HS-5 (cell line): ENCODE results near the gene LGR6.
A peak's percentile ranks its signal among the peaks of the same experiment; 100 is the strongest.

ENCODE experiments used
- DNase-seq: peaks from one replicate; pipeline ENCODE4 v3.0.0-alpha.2; 2012; ENCODE audit warnings: low read depth

Gene LGR6

DNA sequence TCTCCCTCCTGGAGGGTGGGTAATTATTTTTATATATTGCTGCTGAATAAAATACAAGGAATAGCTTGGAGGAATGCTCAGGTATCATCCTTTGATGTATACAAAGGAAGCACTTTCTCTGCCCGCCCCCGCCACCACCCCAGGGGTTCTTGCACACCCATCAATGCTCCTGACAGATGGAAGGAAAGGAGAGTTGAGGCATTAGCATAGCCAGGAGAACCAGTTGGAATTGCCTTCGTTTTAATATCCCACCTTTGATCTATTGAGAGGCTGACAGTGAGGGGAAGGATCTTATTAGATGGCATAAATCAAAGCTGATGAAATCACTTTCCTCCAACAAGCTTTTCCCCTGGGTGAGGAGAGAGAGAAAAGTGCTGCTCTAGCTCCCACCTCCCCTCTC, 71.1 kb downstream of the LGR6 start:
- no peak for DNase-seq

DNA sequence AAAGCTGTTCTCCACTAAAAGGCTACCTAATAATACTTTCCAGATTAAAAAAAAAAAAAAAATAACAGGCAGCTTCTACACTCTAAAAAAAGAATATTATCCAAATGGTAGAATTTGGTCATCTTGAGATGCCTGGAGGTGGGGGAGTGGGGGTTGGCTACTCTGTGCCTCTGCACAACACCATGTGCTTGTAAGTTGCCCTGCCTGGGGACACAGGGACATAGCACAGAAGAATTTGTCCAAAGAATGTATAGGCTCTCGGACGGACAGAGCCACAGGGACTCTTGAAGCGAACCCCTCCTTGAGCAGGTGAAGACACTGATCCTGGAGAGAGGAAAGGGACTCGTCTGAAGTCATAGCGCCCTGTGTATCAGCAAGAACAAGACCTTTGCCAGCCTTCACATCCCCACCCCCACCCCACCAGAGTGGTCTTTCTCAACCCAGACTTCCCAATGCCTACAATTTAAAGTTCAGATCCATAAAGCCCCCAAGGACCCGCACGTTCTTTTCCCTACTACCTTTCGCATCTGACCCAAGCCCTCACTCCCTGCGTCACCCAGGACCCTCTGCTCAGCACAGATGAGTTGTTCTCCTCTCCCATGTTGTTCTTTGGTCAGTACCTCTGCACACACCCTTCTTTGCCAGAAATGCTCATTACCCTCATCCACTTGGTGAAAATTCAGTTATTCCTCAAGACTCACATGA, 72.6 kb downstream of the LGR6 start:
- DNase-seq: no peak

DNA sequence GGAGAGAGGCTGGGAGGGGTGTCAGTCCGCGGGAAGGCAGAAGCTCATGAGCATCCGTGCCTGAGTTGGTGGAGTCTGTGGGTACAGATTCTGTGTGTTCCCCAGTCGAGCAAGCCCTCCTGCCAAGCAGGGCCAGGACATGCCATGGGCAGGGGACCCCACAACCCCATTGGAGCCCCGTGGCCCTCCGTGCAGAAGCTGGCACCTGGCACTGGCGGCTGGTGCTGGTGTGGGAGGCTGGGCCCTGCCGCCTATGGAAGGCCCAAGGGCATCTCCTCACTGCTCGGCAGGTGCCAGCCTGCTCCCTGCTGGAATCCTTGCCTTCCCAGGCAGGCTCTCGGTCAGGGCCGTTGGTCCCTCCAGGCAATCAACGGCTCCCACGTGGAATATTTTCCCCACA, 74.4 kb downstream of the LGR6 start:
- no peak for DNase-seq

DNA sequence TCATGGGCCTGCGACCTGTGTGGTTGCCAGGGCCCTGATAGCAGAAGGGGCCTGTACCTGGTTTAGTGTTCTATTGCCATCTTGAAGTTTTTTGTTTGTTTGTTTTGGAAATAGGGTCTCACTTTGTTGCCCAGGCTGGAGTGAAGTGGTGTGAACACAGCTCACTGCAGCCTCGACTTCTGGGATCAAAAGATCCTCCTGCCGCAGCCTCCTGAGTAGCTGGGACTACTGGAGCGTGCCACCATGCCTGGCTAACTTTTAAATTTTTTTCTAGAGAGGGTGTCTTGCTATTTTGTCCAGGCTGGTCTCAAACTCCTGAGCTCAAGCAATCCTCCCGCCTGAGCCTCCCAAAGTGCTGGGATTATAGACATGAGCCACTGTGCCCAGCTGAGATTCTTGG, 75.2 kb downstream of the LGR6 start:
- DNase-seq: no peak

GRCh38 chr1:202270871-202271326, 77.3 kb downstream of the LGR6 start:
- no peak for DNase-seq

GRCh38 chr1:202272103-202272845, 78.7 kb downstream of the LGR6 start:
- no peak for DNase-seq

GRCh38 chr1:202274611-202275010, 81.0 kb downstream of the LGR6 start:
- no peak for DNase-seq

DNA sequence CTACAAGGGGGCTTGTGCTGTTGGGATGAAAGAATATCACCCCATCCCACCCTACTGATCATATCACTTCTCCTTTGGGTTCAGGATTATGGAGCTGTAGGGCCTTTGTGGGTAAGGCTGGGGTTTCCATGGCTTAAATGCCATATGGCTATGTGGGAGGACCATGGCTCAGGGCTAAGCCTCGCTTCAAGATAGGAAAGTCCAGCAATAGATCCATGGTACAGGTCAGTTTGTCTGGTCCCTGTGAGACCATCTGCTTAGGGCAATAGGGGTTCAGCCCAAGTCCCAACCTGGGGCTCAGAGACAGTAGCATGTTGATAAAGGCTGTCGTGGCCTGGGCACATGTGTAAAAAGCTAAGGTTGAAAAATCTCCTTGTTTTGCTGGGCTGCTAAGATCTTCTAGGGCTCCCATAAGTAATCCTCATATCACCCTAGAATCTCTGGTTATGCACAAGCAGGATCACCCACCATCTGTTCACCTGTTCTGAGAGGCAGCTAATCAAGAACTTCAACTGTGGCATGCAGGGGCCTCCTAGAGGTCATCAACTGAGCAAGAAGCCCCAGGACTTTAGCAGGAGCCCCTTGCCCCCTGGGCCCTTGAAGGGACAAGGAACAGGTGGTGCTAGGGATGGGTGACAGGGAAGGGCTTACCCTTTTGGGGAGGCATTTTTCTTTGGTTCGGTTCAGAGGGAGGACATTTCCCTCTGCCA, 81.6 kb downstream of the LGR6 start:
- DNase-seq: no peak

GRCh38 chr1:202276081-202276715, 82.6 kb downstream of the LGR6 start:
- no peak for DNase-seq

DNA sequence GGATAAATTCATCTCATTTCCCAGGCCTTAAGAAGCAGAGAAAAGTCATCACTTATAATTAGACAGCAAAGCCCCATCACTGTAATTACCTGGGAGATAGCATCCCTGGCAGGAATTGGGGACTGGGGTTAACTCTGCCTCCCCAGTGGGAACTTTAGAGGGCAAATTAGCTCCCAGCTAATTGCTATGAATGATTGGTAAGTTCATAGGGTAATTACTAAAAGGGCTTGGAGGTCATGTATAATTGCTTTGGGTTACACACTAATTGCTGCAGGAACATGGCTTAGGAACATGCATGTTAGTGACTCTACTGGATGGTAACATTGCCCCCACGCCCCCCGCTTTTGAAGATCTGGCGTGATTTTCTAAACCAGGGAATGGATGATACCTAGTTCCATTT, 83.3 kb downstream of the LGR6 start:
- no peak for DNase-seq

- DNase-seq: no peak
These were observed 85.2 kb downstream of the LGR6 start for GRCh38 chr1:202278751-202279150.

DNA sequence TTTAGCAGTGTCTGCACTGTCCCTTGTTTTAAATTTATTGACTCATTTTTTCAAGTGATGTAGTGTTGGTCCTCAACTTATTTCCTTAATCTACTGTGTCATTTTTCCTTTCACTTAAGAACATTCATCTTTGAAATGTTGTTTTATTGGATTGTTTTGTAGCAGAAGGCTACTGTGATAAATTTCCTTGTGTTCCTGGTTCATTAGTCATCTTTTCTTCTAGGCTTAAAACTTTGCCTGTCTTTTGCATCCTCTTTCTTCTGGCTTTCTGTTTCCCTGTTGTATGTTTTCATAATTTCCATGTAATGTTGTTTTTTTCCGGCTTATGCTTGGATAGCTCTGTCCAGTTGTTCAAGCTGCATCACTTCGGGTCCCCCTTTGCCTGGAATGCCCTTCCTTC, 86.2 kb downstream of the LGR6 start:
- no peak for DNase-seq

DNA sequence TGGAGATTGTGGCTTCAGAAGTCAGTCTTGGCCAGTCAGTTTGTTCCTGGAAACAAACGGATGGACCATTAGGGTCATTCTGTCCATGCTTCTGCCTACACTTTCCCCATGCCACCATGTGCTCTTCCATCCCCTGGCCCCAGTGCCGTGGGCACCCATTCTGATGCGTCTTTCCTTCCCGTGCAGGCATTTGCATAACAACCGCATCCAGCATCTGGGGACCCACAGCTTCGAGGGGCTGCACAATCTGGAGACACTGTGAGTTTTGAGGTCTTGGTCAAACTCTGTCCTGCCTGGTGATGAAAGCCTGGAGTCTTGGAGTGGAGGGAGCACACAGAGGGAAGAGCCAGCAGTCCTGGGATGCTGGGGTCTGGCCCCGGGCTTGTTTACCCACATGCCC, 87.0 kb downstream of the LGR6 start:
- no peak for DNase-seq

GRCh38 chr1:202281316-202282024, 87.9 kb downstream of the LGR6 start:
- peak; percentile 60 for DNase-seq

GRCh38 chr1:202282025-202282371, 88.4 kb downstream of the LGR6 start:
- DNase-seq: no peak

DNA sequence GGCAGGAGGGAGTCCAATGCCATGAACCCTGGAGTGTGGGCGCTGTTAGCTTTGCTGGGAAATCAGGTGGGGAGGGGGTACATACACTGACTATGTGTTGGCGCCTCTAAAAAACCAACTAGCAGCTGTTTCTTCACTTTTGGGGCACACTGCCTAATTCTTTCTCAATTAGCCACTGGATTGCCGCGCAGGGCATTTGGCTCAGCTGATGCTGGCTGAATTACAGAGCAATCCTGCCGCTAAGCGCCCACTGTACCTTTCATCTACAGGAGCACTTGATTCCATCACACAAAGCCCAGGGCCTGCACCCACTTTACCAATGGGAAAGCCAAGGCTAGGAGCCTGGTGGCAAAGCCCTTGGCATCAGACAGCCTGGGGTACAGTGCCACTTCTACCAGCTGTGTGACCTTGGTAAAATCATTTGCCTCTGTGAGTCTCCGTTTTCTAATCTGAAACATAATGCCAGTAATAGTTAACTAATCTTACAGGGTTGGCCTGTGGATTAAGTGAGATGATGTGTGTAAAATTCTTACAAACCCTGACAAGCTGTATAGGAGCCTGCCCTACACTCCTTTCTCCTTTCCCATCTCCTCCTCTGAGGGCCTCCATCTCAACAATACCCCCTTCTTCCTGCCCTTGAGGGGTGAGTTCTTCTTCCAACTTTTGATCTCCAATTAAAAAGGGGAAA, 89.1 kb downstream of the LGR6 start:
- DNase-seq: no peak

- DNase-seq: peak; percentile 63
These were observed 89.8 kb downstream of the LGR6 start for GRCh38 chr1:202283379-202283844.

GRCh38 chr1:202283991-202284390, 90.4 kb downstream of the LGR6 start:
- DNase-seq: peak; percentile 69

GRCh38 chr1:202285908-202286307, 92.3 kb downstream of the LGR6 start:
- no peak for DNase-seq

DNA sequence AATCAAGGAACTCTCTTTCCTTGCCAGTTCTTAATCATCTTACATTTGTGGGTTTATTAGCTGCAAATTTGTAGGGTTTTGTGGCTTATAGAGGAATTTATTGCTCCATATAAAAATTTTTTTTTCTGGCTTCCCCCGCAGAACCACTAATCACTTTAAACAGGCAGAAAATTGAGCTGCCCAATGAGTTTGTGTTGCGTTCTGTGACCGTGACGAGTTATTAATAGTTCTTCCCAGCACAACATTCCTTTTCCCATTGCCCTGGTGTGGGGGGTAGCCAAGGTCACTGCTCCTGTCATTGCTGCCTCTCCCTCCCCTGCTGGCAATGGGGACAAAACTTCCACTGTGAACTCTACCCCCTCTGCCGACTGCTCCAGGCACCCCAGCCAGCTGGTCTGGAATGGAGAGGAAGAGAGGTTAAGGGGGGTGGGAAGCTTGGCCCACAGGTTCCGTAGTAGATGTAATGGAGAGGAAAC, 93.1 kb downstream of the LGR6 start:
- DNase-seq: no peak

- no peak for DNase-seq
These were observed 93.6 kb downstream of the LGR6 start for GRCh38 chr1:202287196-202287595.
